GM12864 (cell line): ENCODE results near the gene PLCB4.

ENCODE experiments used
- DNase-seq: peaks from one replicate; pipeline ENCODE4 v3.0.0-alpha.2; 2011; ENCODE audit warnings: low read depth
- H3K4me3 ChIP-seq: 2 replicates; pipeline ENCODE4 v1.5.1; 2011; ENCODE audit warnings: mild to moderate bottlenecking, low read depth, low read length, control low read depth
- TF ChIP-seq, protein P1 (sequence below): IDR thresholded peaks from 2 replicates; pipeline ENCODE4 v1.5.1; 2011; ENCODE audit warnings: low read depth, mild to moderate bottlenecking, moderate library complexity, low read length, control low read depth, inconsistent platforms; ENCODE audit errors: missing control alignments

The PLCB4 gene

DNA sequence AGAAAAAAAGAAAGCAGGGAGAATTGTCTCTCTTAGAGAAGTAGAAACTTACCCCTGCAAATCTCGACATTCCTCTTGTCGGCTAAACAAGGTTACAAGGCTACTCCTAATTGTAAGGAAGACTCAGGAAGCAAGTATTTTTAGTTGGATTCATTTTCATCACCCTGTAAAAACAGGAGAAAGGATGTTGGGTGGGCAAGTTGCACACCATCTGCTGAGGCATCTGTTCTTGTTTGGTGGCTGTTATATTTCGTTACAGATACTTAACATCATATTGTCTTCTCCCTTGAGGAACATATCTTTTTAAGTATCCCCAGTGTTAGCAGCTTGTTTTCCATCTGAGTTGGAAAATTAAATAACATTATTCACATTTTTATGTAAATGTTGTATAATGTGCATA, 187.5 kb downstream of the PLCB4 start:
- no peak overlapping the region for H3K4me3 ChIP-seq
- TF ChIP-seq, protein P1, sequence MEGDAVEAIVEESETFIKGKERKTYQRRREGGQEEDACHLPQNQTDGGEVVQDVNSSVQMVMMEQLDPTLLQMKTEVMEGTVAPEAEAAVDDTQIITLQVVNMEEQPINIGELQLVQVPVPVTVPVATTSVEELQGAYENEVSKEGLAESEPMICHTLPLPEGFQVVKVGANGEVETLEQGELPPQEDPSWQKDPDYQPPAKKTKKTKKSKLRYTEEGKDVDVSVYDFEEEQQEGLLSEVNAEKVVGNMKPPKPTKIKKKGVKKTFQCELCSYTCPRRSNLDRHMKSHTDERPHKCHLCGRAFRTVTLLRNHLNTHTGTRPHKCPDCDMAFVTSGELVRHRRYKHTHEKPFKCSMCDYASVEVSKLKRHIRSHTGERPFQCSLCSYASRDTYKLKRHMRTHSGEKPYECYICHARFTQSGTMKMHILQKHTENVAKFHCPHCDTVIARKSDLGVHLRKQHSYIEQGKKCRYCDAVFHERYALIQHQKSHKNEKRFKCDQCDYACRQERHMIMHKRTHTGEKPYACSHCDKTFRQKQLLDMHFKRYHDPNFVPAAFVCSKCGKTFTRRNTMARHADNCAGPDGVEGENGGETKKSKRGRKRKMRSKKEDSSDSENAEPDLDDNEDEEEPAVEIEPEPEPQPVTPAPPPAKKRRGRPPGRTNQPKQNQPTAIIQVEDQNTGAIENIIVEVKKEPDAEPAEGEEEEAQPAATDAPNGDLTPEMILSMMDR: no peak
- DNase-seq: no peak

DNA sequence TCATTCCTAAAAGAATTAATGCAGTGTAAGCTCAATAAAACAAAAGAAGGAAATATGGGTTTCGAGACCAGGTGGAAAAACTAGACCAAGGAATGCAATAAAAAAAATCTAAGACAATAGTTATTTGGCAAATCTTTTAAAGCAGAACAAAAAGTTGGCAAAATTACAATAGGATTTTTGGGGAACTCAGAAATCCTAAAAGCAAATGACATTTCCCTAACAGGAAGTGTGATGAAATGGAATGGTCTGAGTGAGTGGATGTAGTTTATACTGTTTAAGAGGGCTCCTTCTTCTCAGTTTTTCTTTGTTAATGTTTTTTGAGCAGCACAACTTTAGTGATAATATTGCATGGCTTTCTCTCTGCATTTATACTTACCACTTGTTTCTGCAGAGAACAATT, 190.0 kb downstream of the PLCB4 start:
- TF ChIP-seq, protein P1: no peak
- H3K4me3 ChIP-seq: no peak overlapping the region
- DNase-seq: no peak

DNA sequence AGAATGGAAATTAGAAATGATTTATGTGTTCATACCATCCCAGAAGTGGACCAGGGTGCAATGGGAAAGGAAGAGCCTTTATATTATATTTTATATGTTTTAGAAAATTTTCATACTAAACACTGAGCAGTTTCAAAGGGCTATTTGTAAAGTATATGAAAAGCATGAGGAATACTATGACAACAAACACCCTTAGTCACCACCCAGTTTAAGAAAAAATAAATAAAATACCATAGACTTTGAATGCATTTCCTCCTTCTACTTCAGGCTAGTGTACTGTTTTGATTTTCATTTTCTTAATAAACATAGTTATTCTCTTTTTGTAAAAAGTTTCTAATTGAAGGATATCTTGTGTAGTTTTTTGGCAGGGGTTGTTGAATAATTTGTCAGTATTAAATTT, 191.1 kb downstream of the PLCB4 start:
- no peak overlapping the region for H3K4me3 ChIP-seq
- no peak for DNase-seq
- TF ChIP-seq, protein P1: no peak

DNA sequence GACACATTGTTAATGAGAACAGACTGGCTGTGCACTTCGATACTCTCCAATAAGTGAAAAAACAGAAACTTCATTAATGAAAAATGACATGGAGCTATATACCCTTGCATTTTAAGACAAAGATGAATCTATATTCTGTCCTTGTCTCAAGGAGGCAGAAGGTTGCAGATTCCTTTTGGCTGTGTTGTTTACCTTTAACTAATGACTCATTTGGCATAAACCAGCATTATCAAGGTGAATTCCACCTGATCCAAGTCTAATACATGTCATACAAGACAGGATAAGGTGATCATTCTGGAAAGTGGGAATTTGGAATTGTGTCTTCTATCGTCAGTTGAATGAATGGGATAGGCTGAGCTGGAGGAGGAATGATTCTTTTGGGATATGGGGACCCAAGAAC, 192.9 kb downstream of the PLCB4 start:
- TF ChIP-seq, protein P1: no peak
- H3K4me3 ChIP-seq: no peak overlapping the region
- DNase-seq: no peak

DNA sequence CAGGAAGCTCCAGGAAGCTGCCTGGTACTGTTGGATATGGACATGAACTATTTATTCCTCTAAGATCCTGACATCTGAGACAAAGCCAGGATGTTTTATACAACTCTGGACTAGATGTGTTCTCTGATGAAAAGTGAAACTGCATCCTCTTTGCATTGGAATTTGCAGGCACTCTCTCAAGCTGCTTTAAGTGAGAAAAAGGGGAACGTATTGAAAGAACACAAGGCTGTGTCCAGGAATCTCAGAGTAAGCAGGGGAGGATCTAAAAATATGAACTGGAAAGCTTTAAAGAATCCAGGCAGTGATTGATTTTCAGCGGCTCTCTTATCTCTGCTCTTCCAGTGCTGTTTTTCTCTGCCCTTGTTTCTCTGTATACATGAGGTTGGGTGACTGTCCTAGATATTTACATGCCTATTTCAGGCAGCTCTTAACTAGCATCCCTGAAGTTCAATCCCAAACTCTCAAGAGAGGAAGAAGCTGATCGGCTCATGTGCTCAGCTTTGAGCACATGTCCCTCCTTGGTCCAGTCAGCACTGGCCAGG, 193.8 kb downstream of the PLCB4 start:
- H3K4me3 ChIP-seq: no peak overlapping the region
- TF ChIP-seq, protein P1: no peak

DNA sequence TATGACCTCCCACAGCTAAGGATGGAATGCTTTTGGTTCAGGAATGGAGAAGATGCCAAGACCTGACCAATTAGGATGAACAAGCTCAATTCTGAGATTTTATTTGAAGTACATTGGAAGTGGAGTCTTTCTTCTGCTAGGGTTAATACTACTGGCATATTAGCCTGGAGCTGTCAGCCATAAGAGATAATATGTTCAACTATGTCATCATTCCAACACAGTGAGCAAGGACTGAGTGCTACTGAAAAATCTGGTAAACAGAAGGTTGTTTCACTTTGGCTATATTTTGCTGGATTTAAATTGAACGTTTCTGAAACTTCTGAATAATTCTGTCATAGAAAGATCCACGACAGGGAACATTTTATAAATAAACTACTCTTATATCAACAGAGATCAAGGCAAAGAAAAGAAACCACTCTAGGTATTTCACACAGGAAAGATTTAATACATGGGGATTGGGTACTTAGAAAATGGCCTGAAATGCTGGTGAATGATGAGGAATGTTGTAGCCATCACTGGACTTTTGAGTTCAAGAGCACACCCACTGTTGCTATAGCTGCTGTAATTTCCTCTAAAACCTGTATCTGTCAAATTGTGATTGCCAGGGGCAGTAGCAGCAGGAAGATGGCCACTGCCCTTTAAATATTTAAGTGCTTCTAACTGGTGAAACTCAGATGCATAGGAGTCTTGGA, 200.5 kb downstream of the PLCB4 start:
- TF ChIP-seq, protein P1: no peak
- no peak overlapping the region for H3K4me3 ChIP-seq
- no peak for DNase-seq

More for the DNA sequence above, 193.8 kb downstream of the PLCB4 start:
- no peak for DNase-seq

DNA sequence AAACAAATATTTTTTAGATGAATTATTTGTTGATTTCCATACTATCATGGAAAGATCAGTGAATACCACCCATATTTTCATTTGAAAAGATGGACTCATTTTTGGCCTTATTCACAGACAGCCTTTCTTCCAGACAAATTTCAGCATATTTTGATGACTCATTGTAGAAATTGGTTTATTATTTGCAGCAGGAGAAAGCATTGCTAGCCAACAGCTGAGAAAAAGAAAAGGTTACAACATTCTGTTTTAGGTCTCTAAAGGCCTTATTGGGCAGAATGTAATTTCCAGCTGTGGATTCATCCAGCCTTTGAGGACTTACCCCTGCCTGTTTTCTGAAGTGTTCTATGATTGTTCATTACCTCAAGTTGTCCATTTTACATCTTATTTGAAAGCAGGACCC, 201.9 kb downstream of the PLCB4 start:
- no peak overlapping the region for H3K4me3 ChIP-seq
- DNase-seq: no peak
- TF ChIP-seq, protein P1: no peak
